HG02642 (cell line): ENCODE results near the gene PNMA8A.

ENCODE experiments used
- ATAC-seq: cut with Tn5 transposase; IDR thresholded peaks from one replicate; pipeline ENCODE4 v1.9.1; 2021; ENCODE audit warnings: mild to moderate bottlenecking; ENCODE audit not compliant: unreplicated experiment, poor library complexity

Gene PNMA8A

DNA sequence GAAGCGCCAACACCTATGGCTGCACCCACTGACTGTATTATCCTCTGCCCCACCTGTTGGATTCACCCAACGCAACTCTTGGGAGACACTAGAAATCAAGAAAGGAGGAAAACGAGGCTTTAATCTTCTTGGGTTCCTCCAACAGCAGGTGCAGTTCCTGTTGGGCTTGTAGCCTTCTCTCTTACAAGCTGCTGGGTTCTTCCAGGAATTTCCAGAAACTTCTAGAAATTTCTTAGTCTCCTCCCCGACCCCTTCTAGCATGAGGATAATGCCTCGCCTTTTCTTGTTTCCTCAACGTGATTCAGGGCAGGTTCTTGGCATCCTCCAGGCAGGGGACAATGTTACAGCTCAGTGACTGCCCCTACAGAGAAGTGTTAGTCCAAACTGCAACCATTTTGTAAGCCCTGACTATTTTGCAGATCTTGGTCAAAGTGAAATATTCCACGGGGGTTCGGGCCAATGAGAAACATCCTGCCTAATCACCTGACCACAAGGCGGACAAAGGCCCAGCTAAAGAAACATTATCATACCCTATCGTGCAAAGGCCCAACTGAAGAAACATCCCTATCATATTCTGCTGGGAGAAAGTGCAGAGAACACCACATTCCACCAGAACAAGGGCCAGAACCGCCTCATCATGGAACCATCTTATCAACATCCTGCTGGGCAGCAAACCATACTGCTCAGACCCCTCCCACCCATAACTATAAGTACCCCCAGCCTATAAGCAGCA lies 614 bp upstream of the PNMA8A start:
- no peak for ATAC-seq

DNA sequence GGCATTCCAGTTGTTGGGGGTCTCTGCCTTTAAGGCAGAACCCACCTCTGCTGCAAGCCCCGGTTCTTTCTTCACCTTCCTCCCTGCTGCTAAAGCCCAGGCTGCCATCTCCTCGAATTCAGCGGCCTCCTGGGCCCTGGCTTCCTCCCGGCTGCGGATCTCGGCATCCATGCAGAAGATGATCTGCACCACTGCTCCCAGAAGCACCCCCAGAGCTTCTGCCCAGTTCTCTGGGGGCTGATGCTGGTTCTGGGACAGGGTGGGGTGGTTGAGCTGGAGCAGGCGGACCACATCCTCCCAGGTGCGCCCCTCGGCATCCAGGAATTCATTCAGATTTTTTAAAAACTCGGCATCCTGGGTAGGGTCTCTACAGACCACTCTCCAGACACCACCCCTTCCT lies 987 bp downstream of the PNMA8A start:
- ATAC-seq: no peak

DNA sequence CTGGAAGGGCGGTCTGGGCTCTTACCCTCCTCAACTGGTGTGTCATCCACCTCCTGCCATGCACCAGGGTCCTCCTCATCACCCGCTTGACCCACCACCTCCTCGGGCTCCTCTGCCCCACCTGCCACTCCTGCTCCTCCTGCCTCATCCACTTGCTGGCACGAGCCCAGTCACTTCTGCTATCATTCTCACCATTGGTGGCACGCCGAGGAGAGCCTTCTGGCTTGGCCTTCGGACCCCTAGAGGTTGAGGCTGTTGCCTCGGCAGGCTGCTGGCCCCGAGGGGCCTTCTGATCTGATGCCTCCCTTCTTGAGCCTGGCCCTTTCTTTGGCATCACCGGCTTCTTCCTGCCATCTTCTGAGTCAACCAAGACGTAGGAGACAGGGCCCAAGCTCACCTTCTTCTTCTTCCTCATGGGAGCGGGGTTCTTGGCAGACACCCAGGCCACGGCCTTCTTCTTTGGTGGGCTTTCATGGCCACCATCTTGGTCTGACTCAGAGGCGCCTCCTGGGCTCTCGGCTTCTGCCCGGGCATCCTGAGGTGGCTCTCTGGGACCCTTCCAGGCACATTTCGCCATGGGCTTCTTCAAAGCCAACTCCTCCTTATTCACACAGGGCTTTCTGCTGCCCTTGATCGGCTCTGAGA lies 1.7 kb downstream of the PNMA8A start:
- ATAC-seq: no peak

DNA sequence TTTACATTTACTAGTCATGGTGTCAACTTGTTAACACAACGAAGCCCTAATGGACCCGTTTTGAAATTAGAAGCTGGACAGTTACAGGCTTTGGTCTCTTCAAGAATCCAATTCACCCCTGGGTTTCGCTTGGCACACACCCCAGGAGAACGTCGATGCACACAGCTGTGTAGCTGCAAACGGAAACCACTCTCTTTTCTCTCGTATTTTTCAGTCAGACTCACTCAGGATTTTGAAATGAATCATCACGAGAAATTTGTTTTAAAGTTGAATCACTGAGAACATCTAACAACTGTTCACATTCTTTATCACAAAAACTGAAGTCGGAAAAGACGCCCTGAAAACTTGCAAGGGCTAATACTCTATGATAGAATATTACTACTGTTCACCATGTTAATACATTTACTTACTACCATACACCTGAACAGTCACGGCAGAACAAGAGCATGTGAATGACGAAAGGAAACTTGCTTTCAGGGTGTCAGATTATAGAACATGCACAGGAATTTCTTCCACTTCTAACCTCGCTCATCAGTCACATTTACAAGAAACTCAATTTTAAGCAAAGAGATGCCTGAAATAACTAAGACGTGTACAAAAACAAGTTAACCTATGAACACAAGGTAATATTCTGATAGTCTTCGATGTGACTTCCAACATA lies 4.7 kb downstream of the PNMA8A start:
- no peak for ATAC-seq

DNA sequence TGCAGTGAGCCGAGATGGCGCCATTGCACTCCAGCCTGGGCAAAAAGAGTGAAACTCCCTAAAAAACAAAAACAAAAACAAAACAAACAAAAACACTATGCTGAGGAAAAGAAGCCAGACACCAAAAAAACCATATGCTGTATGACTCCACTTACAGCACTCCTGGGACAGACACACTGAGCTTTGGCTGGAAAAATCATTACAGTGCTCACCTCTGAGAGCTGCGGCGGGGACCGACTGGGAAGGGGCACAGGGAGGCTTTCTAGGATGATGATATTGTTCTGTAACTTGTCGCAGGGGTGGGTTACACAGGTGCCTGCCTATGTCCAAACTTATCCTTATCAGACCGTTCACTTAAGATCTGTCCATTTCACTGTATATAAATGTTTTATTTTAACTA lies 7.8 kb downstream of the PNMA8A start:
- no peak for ATAC-seq

DNA sequence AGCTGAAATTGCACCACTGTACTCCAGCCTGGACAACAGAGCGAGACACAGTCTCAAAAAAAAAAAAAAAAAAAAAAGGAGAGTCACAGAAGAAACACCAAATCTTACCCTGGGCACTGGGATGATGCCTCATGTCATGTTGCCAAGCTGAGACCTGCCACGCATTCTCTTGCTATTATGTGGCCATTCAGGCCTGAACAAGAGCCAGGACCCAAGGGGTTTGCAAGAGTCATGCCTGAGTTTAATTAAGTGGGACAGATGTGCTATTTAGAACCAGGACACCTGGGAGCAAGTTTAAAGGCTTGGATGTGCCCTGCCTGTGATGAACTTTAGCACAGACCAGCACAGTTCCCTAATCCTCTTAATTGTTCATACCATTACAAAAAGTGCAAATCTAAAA lies 9.8 kb downstream of the PNMA8A start:
- ATAC-seq: no peak

DNA sequence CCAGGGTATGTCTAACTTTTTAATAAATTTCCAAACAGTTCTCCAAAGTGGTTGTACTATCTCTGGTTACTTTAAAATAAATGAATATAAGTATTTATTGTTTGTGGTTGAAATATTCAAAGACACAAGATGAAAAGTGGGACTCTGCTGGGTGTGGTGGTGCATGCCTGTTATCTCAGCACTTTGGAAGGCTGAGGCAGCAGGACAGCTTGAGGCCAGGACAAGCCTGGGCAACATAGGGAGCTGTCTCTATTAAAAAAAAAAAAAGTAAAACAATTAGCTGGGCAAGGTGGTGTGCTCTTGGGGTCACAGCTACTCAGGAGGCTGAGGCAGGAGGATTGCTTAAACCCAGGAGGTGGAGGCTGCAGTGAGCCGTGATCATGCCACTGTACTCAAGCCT lies 10.4 kb downstream of the PNMA8A start:
- ATAC-seq: no peak

DNA sequence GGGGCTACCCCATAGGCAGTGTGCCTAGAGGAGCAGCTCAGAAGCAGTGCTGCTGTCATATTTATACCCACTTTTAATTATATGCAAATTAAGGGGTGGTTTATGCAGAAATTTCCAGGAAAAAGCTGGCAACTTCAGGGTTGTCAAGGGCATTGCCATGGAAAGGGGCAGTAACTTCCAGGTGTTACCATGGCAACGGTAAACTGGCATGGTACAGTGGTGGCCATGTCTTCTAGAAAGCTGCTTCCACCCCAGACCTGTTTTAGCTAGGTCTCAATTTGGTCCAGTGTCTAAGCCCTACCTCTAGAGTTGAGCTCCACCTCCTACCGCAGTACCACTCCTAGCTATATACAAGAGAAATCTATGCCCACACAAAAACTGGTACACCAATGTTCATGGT lies 11.3 kb downstream of the PNMA8A start:
- ATAC-seq: no peak

DNA sequence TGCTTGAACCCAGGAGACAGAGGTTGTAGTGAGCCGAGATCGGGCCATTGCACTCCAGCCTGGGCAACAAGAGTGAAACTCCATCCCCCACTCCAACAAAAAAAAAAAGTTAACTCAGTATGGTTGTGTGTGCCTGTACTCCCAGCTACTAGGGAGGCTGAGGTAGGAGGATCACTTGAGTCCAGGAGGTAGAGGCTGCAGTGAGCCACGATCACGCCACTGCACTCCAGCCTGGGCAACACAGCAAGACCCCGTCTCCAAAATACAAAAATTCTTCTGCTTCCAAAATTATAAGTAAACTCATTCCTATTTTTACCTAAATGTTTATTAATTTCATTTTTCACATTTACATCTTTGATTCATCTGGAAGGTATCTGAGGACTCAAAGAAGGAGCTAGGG lies 14.4 kb downstream of the PNMA8A start:
- ATAC-seq: no peak

DNA sequence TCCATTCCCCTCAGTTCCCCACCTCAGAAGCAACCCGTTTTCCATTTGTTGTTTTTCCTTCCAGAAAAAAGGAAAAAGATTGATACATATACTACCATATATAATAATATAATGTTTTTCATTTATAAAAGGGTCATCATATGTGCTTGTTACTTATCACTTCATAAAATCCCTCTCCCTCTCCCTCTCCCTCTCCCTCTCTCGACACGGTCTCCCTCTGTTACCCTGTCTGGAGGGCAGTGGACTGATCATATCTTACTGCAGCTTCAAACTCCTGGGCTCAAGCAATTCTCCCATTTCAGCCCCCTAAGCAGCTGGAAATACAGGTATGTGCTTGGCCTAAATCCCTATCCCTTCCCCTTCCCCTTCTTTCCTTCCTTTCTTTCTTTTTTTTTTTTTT lies 17.1 kb downstream of the PNMA8A start:
- ATAC-seq: no peak

DNA sequence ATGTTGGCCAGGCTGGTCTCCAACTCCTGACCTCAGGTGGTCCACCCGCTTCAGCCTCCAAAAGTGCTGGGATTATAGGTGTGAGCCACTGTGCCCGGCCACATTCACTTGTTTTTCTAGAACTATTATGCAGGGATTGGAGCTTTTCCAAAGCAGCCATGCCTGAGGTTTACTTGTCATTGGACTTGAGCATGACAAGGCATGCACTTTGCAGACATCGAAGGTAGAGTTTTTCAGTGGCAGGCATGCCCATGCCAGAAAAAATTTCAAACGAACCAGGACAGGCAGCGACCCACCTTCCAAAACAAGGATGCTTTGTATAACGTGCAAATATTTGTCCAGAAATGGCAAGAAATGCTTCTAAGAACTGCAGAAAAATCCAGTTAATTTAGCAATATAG lies 17.7 kb downstream of the PNMA8A start:
- no peak for ATAC-seq

DNA sequence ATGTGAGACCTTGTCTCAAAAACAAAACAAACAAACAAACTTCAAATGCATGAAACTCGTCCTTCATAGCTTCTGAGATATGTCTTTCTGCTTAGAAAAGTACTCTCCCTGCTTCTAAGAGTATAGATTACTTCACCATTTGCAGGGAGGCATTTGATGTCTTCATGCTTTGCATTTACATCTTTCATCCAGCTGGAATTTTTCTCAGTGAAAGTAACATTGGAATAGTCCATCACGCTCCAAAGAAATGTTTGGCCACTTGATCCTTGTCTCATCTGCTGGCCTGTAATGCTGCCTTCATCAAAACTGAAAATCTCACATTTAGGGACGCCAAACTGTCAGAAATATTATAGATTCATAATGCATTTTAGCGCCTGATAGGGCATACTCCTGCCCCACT lies 19.2 kb downstream of the PNMA8A start:
- ATAC-seq: no peak

DNA sequence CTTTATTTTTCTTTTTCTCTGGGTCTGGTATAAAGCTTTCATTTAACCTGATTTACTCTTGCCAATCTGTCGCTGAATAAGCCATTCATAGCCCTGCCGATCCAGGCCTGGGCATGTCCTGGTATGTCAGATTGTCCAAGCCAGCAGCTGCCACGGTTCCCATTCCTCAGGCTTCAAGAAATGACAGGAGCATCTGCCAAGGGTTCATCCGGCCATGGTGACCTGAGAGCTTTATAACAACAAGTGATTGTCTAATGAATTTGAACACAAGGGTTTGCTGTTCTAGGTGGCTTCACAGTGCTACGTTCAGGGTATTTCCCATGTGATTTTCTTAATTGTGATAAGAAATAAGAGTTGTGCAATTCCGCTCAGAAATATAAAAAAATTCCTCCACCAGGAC lies 20.0 kb downstream of the PNMA8A start:
- ATAC-seq: no peak

DNA sequence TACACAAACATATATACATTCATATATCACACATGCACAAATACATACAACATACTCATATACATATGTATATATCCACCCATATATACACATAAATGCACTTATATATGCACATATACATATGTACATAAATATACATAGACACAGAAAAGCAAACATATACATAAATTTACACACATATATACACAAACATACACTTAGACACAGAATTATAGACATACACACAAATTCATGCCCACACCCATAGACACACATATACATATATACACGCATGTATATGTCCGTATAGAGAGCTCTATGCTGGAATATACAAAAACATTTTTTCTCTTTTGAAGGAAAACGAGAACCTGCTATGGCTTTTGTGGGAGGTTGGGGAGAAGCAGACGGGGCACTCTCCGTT lies 20.6 kb downstream of the PNMA8A start:
- ATAC-seq: no peak

DNA sequence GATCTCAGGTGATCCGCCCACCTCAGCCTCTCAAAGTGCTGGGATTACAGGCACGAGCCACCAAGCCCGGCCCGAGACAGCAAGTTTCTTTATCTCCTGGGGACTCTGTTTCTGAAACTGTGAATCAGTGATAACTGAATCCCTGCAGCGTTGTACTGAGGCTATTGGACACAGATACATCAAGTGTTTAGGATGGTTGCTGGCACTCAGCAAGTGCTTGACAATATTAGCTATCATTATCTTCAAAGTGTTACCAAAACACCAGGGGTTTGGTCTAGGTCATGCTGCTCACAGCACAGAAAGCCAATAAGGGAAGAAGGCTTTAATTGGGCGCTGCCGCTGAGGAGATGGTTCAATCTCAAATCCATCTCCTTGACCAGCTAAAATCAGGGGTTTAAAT lies 22.1 kb downstream of the PNMA8A start:
- ATAC-seq: no peak

DNA sequence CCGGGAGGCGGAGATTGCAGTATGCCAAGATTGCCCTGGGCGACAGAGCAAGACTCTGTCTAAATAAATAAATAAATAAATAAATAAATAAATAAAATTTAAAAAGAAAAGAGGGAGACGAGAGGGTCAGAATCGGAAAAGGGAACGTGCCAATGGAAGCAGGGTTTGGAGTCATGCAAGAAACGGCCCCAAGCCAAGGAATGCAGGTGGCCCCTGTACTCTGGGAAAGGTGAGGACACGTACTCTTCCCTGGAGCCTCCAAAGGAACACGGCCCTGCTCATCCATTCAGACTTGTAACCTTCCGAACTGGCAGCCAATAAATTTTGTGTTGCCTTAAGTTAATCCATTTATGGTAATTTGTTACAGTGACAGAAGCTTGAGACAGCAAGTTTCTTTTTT lies 22.8 kb downstream of the PNMA8A start:
- no peak for ATAC-seq

DNA sequence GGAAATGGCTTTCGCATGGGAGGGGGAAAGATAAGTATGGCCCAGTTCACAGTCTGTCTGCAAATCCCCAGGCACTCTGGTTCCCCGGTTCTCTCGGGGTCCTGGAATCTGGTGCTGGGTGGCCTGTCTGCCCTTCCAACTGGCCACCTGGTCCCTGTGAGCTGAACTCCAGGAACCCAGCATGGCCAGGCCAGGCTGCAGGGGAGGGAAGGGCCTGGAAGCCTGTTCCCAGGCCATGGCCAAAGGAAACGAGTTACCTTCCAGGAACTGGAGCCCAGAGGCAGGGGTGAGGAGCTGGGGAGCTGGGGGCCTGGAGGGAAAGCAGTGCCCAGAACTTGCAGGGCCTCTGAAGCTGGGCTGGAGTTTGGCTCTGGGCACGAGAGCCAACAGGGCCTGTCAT lies 23.5 kb downstream of the PNMA8A start:
- ATAC-seq: no peak

DNA sequence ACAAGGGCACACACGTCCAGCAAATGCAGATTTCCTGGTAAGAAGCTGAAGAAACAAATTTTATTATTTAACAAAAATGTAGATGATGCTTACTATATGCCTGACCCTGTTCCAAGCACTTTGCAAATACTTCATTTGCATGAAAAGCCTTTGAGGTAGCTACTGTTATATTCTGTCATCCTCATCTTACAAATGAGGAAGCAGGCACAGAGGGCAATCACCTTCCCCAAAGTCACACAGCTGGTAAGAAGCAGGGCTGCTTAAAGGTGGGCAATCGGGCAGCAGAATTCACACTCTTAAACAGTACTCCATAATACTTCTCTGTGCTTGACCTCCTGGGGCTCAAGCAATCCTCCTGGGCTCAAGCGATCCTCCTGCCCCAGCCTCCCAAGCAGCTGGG lies 24.4 kb downstream of the PNMA8A start:
- no peak for ATAC-seq

DNA sequence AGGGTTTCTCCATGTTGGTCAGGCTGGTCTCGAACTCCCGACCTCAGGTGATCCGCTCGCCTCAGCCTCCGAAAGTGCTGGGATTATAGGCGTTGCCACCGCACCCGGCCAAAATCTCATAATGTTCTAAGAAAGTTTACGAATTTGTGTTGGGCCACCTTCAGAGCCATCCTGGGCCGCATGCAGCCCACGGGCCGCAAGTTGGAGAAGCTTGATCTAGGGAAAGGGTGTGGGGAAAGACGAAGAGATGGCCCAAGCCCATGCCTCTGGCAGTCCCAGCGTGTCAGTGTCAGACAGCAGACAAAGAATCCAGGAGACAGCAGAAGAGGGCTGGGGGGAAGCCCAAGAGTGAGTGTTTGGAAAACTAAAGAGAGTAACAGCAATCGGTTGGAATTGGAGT lies 25.3 kb downstream of the PNMA8A start:
- ATAC-seq: no peak

DNA sequence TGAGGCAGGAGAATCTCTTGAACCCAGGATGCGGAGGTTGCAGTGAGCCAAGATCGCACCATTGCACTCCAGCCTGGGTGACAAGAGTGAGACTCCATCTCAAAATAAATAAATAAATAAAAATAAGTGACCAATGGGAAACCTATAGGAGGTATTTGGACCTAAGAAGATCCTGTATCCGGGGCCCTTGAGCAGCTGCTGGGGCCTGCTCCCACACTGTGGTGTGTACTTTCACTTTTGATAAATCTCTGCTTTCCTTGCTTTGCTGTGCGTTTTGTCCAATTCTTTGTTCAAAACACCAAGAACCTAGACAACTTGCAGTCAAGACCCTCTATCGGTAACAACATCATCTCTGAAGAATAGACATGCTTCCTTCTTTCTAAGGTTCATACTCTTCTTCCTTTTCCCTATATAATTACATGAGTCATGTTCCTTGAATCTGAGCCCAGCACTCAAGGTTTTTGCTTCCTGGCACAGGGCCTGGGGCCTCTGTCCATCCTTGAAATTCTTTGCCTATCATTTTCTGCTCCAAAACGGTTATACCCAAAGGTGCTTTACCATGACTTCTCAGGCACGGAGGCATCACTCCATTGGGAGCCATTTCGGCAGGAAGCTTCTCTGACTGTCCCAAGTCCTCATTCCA lies 28.4 kb downstream of the PNMA8A start:
- ATAC-seq: no peak

DNA sequence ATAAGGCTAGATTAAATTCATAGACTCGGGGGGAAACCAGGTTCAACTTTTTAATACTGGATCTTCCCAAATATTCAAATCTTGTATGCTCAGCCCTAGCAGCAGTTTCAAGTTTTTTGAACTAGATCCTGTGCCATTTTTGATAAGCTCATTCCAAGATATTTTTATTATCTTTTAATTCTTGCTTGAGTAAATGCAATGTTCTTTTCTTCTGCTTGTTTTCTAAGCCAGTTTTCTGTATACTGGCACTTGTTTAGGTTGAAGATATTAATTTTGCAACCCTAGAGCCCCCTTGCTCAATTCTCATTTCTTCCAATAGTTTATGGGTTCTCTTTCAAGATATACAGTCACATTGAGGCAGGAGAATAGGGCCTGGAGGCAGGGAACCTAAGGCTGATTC lies 29.5 kb downstream of the PNMA8A start:
- ATAC-seq: no peak
